GM23248 (cell line): Measurements from ENCODE around the gene TMCO5A. TPM values are rescaled to one million over a fixed set of nuclear protein-coding genes. Genes with fewer than 3 reads are reported as not detected.

Experiments used
- DNase-seq: peaks from one replicate; pipeline ENCODE4 v3.0.0-alpha.2; 2015
- H2AFZ ChIP-seq: fragments of 200-600 bp; sonication (generic); 2 replicates; pipeline ENCODE4 v1.6.1; 2016; ENCODE audit warnings: antibody characterized with exemption
- H3F3A ChIP-seq: fragments of 200-600 bp; sonication (generic); 2 replicates; pipeline ENCODE4 v1.6.1; 2016; ENCODE audit warnings: mild to moderate bottlenecking, antibody characterized with exemption, mixed run types; ENCODE audit not compliant: insufficient read depth
- H3K27ac ChIP-seq: fragments of 200-600 bp; sonication (generic); 2 replicates; pipeline ENCODE4 v1.5.1; 2016; ENCODE audit warnings: mild to moderate bottlenecking
- H3K27me3 ChIP-seq: fragments of 200-600 bp; sonication (generic); replicated peaks from 2 replicates; pipeline ENCODE4 v1.6.1; 2016; ENCODE audit warnings: mild to moderate bottlenecking; ENCODE audit not compliant: insufficient read depth
- H3K36me3 ChIP-seq: fragments of 200-600 bp; sonication (generic); 2 replicates; pipeline ENCODE4 v1.6.1; 2016; ENCODE audit warnings: low read depth, mild to moderate bottlenecking
- H3K4me1 ChIP-seq: fragments of 200-600 bp; sonication (generic); 2 replicates; pipeline ENCODE4 v1.6.1; 2016; ENCODE audit warnings: mild to moderate bottlenecking; ENCODE audit not compliant: insufficient read depth
- H3K4me2 ChIP-seq: fragments of 200-600 bp; sonication (generic); one replicate; pipeline ENCODE4 v1.6.1; 2016; ENCODE audit warnings: mild to moderate bottlenecking; ENCODE audit not compliant: unreplicated experiment
- H3K4me3 ChIP-seq: fragments of 200-600 bp; sonication (generic); 2 replicates; pipeline ENCODE4 v1.5.1; 2016; ENCODE audit warnings: mild to moderate bottlenecking
- H3K79me2 ChIP-seq: fragments of 200-600 bp; sonication (generic); 2 replicates; pipeline ENCODE4 v1.6.1; 2016; ENCODE audit warnings: mild to moderate bottlenecking; ENCODE audit not compliant: insufficient read depth
- H3K9ac ChIP-seq: fragments of 200-600 bp; sonication (generic); 2 replicates; pipeline ENCODE4 v1.6.1; 2016; ENCODE audit warnings: mild to moderate bottlenecking
- H3K9me2 ChIP-seq: fragments of 200-600 bp; sonication (generic); 2 replicates; pipeline ENCODE4 v1.6.1; 2016; ENCODE audit warnings: mixed run types, mild to moderate bottlenecking, moderate library complexity; ENCODE audit not compliant: insufficient read depth
- H3K9me3 ChIP-seq: fragments of 200-600 bp; sonication (generic); one replicate; pipeline ENCODE4 v1.6.1; 2017; ENCODE audit warnings: low read depth
- H4K20me1 ChIP-seq: fragments of 200-600 bp; sonication (generic); 2 replicates; pipeline ENCODE4 v1.6.0; 2016; ENCODE audit not compliant: insufficient read depth
- EZH2 ChIP-seq: fragments of 200-600 bp; sonication (generic); IDR thresholded peaks from 2 replicates; pipeline ENCODE4 v1.6.1; 2018; ENCODE audit warnings: antibody characterized with exemption, mild to moderate bottlenecking; ENCODE audit not compliant: insufficient read depth, poor library complexity, severe bottlenecking
- EZH2phosphoT487 ChIP-seq: fragments of 200-600 bp; sonication (generic); IDR thresholded peaks from 2 replicates; pipeline ENCODE4 v1.6.1; 2018; ENCODE audit warnings: antibody characterized with exemption, moderate library complexity, mild to moderate bottlenecking, low read depth; ENCODE audit not compliant: insufficient read depth
- WGBS, 2 experiments: methylation state at CpG; one replicate each; pipeline ENCODE4 v1.1.6; 2015 to 2017; ENCODE audit warnings: low lambda C conversion rate in 2 of 2, low coverage in 1 of 2; ENCODE audit errors: missing lambda C conversion rate in 2 of 2; 5-methylcytosine and 5-hydroxymethylcytosine counted together
- in situ Hi-C: fragments of 300-500 bp; cut with MboI; formaldehyde crosslinking; loops from 2 replicates; pipeline ENCODE4 v1.15.0; 2020
- polyA plus RNA-seq: library from polyadenylated mRNA; unstranded; fragments of >200 nt; fragmentation: Nextera tagmentation; extraction: Ambion mirVana; gene quantifications from 2 replicates; pipeline ENCODE4 v1.2.1, GENCODE V29; 2016
- total RNA-seq: library from RNA; depleted of rRNA; stranded (reverse); fragments of >200 nt; shearing (Covaris generic); gene quantifications from 2 replicates; pipeline ENCODE4 v1.2.3, GENCODE V29; 2014

TMCO5A gene
- total and polyA plus RNA-seq, 2 experiments from 2014 or later, result not detected

DNA sequence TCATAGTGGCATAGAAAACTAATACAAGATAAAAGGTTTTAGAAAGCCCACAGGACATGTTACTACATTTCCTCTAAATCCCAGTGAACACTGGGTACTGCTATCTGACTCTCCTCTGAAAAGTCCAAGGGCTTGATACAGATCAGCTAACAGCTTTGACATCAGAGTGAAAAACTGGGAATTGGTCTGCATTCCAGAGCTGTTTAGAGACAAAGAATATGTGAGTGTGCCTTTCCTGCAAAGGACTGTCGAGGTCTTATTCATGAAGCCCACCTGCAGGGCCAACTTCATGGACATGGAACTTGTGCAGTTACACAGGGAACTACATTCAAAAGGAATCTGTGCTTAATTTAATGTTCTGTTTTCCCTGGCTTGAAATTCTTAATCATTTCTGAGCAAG lies 5.2 kb upstream of the TMCO5A start:
- H3K9ac ChIP-seq, result no peak overlapping the region
- no peak overlapping the region for H2AFZ ChIP-seq
- H3K27me3 ChIP-seq, result no peaks in the 10 kb centered on the region
- no peaks in the 10 kb centered on the region for H4K20me1 ChIP-seq
- H3K9me2 ChIP-seq, result no peaks in the 10 kb centered on the region
- H3K4me2 ChIP-seq, result no peak overlapping the region
- no peak overlapping the region for H3K27ac ChIP-seq
- 0 out of 2 replicates have a peak, but pooled peaks cover 4% of the 10 kb centered on the region for H3F3A ChIP-seq
- H3K79me2 ChIP-seq, result no peaks in the 10 kb centered on the region
- in situ Hi-C loops, result no loop called here
- TF ChIP-seq EZH2, result no peak
- no peak for TF ChIP-seq EZH2phosphoT487
- 75 to 80% methylated on average over 1 of the region's 1 CpG for WGBS, 2 experiments
- DNase-seq, result no peak
- no peaks in the 10 kb centered on the region for H3K36me3 ChIP-seq
- H3K9me3 ChIP-seq, result no peaks in the 10 kb centered on the region
- peaks cover 21% of the 10 kb centered on the region for H3K4me1 ChIP-seq
- no peak overlapping the region for H3K4me3 ChIP-seq

DNA sequence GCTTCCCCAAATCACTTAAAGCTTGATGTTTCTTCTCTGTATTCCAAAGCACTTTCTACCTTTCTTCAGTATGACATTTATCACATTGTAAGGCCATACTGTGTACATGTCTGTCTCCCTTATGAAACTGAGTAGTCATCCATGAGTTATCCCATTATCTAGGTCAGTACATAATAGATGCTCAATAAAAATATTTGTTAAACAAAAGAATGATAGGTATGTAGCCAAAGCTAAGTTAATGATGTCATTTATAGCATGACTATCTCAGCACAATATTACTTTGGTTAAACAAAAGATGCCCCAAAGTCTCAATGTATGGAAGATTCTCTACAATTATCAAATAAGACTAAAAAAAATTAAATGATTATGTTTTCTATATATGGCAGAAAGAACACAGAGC lies 3.1 kb upstream of the TMCO5A start:
- Histone ChIP-seq H3K9me3 (no peaks in the 10 kb centered on the region), H3K27ac (no peak overlapping the region), H2AFZ (no peak overlapping the region), H3K9me2 (no peaks in the 10 kb centered on the region), H3K27me3 (no peaks in the 10 kb centered on the region), H3K4me3 (no peak overlapping the region), H3K79me2 (no peaks in the 10 kb centered on the region), H3F3A (0 out of 2 replicates have a peak, but pooled peaks cover 4% of the 10 kb centered on the region), H3K9ac (no peak overlapping the region), H3K4me1 (peaks cover 21% of the 10 kb centered on the region), H3K36me3 (no peaks in the 10 kb centered on the region), H4K20me1 (no peaks in the 10 kb centered on the region), H3K4me2 (no peak overlapping the region)
- no peak for DNase-seq
- no peak for TF ChIP-seq EZH2
- no peak for TF ChIP-seq EZH2phosphoT487
- in situ Hi-C loops, result no loop called here

DNA sequence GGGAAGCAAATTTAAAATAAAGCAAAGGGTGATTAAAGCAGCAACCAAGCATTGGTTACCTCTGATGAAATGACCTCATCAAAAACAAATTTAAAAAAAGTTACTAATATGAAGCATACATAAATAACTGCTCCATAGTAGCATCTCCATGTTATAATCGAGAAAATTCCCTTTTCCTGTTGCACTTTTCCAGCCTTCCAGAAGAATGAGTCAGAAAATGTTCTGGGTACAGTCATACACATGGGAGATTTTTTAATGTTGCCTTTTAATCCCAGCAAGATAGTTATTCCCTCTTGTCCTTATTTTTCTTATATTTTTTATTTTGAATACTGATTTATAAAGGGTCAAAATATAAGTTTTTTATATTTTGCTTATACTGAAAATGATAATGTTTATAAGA lies 2.6 kb upstream of the TMCO5A start:
- Histone ChIP-seq H3K4me2 (peak overlapping the region; percentile 23), H2AFZ (no peak overlapping the region), H3K36me3 (no peaks in the 10 kb centered on the region), H3K9ac (no peak overlapping the region), H3K27me3 (peaks cover 3% of the 10 kb centered on the region; the same call in 1 of the 2 replicates), H3K9me3 (no peaks in the 10 kb centered on the region), H4K20me1 (no peaks in the 10 kb centered on the region), H3F3A (0 out of 2 replicates have a peak, but pooled peaks cover 4% of the 10 kb centered on the region), H3K4me1 (peaks cover 21% of the 10 kb centered on the region), H3K79me2 (no peaks in the 10 kb centered on the region), H3K4me3 (no peak overlapping the region), H3K9me2 (no peaks in the 10 kb centered on the region), H3K27ac (no peak overlapping the region)
- in situ Hi-C loops, result no loop called here
- no peak for TF ChIP-seq EZH2
- TF ChIP-seq EZH2phosphoT487, result no peak
- WGBS, 2 experiments, result 0 to 8% methylated on average over 1 of the region's 1 CpG
- DNase-seq, result peak; percentile 57

DNA sequence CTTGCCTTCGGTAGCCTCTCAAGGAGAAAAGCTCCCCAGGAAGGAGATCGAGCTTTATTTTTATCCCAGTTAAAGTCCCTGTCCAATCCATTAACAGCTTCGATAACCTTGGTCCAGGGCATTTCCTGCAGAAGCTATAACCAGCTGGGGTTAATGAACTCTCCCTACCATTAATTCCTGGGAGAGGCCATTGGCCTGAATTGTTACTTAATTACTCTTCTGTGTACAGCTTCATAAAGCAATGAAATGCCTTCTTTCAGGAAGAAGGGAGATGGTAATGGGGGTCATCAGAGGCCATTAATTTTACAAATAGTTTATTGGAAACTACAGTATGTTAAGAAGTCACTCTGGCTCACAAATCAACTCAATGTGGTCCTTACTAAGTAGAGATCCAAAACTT lies 1.9 kb upstream of the TMCO5A start:
- in situ Hi-C loops, result no loop called here
- WGBS, 2 experiments, result 87 to 89% methylated on average over 3 of the region's 3 CpGs
- H3K27ac ChIP-seq, result no peak overlapping the region

DNA sequence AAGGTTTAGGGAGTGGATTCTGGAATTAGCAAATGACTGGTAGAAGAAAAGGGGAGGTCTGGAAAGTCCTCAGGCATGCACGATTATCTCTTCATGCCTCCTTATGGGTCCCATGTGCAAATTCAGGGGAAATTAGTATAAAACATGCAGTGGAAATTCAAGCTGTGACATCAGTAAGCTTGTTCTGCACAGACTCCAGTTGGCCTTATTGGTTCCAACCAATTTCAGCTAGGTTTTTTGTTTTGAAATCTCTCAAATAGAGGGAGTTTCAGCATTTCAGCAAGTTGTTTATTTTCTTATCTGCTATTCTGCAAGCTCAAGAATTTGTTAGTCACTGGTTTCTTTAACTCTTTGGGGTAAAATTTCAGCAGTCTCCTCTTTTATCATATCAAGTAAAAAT lies 774 bp upstream of the TMCO5A start:
- in situ Hi-C loops, result no loop called here
- TF ChIP-seq EZH2phosphoT487, result no peak
- no peak for TF ChIP-seq EZH2
- H2AFZ ChIP-seq, result no peak overlapping the region
- H3K4me1 ChIP-seq, result peaks cover 21% of the 10 kb centered on the region
- H3K9ac ChIP-seq, result no peak overlapping the region
- H3K27ac ChIP-seq, result no peak overlapping the region
- peak; percentile 38 for DNase-seq
- H3K79me2 ChIP-seq, result no peaks in the 10 kb centered on the region
- H3K27me3 ChIP-seq, result peaks cover 3% of the 10 kb centered on the region; the same call in 1 of the 2 replicates
- H3F3A ChIP-seq, result 0 out of 2 replicates have a peak, but pooled peaks cover 4% of the 10 kb centered on the region
- H3K36me3 ChIP-seq, result no peaks in the 10 kb centered on the region
- WGBS, 2 experiments, result 0 to 60% methylated on average over 1 of the region's 1 CpG
- no peaks in the 10 kb centered on the region for H3K9me3 ChIP-seq
- no peak overlapping the region for H3K4me2 ChIP-seq
- no peak overlapping the region for H3K4me3 ChIP-seq
- H3K9me2 ChIP-seq, result no peaks in the 10 kb centered on the region
- no peaks in the 10 kb centered on the region for H4K20me1 ChIP-seq

More for the DNA sequence above, 1.9 kb upstream of the TMCO5A start:
- Histone ChIP-seq H3K79me2 (no peaks in the 10 kb centered on the region), H4K20me1 (no peaks in the 10 kb centered on the region), H3K36me3 (no peaks in the 10 kb centered on the region), H3F3A (0 out of 2 replicates have a peak, but pooled peaks cover 4% of the 10 kb centered on the region), H3K4me1 (peaks cover 21% of the 10 kb centered on the region), H3K4me3 (no peak overlapping the region), H2AFZ (no peak overlapping the region), H3K4me2 (no peak overlapping the region), H3K9me3 (no peaks in the 10 kb centered on the region), H3K27me3 (peaks cover 3% of the 10 kb centered on the region; the same call in 1 of the 2 replicates), H3K9me2 (no peaks in the 10 kb centered on the region), H3K9ac (no peak overlapping the region)
- no peak for TF ChIP-seq EZH2phosphoT487
- no peak for TF ChIP-seq EZH2
- no peak for DNase-seq
